H7 (cell line): ENCODE measurements around the gene MYO7B. TPM values are rescaled to one million over a fixed set of nuclear protein-coding genes. Genes with fewer than 3 reads are reported as not detected.

Experiments
- DNase-seq: peaks from one replicate; pipeline ENCODE4 v3.0.0; 2012
- H3K27me3 ChIP-seq: 2 replicates; pipeline ENCODE4 v1.6.0; 2011; ENCODE audit warnings: mild to moderate bottlenecking, low read length; ENCODE audit not compliant: control insufficient read depth, insufficient read depth
- H3K36me3 ChIP-seq: replicated peaks from 2 replicates; pipeline ENCODE4 v1.5.1; 2011; ENCODE audit warnings: low read length; ENCODE audit not compliant: control insufficient read depth, insufficient read depth
- H3K4me3 ChIP-seq: 2 replicates; pipeline ENCODE4 v1.5.1; 2011; ENCODE audit warnings: low read depth, mild to moderate bottlenecking, control low read depth, low read length, moderate library complexity; ENCODE audit not compliant: insufficient read depth
- total RNA-seq: library from RNA; depleted of rRNA; stranded (reverse); fragments of >200 nt; shearing (Covaris generic); gene quantifications from 2 replicates; pipeline ENCODE4 v1.2.3, GENCODE V29; 2014

MYO7B gene
- total RNA-seq, 1 experiment from 2014 or later = not detected

DNA sequence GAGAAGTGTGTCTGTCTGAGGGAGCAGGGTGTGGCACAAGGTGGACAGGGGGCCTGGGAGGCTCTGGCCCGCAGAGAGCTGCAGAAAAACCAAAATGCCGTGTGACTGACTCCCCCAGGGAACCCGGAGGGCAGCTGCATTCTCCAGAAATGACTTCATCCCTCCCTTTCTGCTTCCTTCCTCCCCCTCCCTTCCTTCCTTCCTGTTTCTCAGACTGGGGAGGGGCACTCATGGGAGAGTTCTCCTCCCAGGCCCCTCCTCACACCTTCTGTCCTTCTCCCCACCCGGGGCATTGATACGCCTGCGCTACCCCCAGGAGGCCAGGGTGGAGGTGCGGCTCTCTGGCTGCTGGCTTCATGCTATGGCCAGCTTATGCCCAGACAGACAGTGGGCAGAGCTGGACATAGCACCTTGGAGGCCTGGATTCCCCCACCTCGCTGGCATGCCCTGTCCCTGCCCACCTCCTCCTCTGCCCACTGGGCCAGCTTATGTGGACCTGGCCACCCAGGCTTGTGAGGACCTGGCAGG is 102.3 kb downstream of the MYO7B start:
- DNase-seq = peak; percentile 90
- no peaks in the 10 kb centered on the region for H3K36me3 ChIP-seq
- H3K4me3 ChIP-seq = peak overlapping the region; percentile 28; the same call in 1 of the 2 replicates
- H3K27me3 ChIP-seq = no peaks in the 10 kb centered on the region

DNA sequence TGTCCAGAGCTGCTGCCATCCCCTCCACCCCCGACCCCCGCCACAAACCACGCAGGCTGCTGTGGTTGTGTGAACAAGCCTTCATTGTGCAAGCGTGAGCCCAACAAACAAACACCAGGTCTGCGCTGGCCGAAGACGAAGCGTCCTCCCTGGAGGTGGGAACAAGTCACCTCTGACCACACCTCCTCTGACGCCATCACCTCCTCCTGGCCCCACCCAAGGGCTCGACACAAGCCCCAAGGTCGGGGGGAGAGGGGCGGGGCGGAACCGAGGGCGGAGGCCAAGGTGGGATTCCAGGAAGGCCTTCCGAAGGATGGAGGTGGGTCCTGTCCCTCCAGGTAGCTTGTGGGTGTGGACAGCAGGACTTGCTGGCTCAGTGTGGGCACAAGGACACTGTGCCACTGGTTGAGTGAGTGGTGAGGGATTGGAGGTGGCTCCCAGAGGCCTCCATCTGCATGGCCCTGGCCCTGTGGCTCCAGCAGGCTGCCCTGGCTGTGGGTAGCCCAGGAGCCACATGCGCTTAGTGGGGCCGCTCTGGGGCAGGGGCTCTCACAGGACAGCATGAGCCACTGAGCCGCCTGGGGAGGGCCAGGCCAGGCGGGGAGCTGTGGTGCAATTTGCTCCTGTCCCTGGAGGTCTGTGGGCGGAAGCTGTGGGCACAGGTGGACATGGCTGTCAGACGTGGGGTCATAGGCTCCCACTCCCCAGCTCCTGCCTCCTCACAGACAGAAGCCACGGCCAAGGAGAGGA is 103.1 kb downstream of the MYO7B start:
- peak; percentile 94 for DNase-seq

DNA sequence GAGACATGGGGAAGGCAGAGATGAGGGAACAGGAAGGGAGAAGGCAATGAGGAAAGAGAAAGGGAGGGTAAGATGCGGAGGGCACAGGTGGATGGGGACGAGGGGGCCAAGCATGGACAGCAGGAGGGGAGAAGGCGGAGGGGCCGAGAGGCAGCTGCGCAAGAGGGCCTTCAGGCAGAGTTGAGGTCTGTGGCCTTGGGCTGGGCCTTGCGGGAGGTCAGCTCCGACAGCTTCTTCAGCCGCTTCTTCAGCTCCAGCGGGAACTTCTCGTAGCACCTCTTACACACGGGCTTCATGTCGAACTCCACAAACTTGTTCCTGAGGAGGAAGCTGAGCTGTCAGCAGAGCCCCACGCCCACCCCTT is 103.6 kb downstream of the MYO7B start:
- Histone ChIP-seq H3K27me3 (no peaks in the 10 kb centered on the region), H3K36me3 (no peaks in the 10 kb centered on the region), H3K4me3 (no peak overlapping the region)
- no peak for DNase-seq

More for the DNA sequence above, 103.1 kb downstream of the MYO7B start:
- no peaks in the 10 kb centered on the region for H3K27me3 ChIP-seq
- no peaks in the 10 kb centered on the region for H3K36me3 ChIP-seq
- H3K4me3 ChIP-seq = peak overlapping the region; percentile 28; the same call in 1 of the 2 replicates

DNA sequence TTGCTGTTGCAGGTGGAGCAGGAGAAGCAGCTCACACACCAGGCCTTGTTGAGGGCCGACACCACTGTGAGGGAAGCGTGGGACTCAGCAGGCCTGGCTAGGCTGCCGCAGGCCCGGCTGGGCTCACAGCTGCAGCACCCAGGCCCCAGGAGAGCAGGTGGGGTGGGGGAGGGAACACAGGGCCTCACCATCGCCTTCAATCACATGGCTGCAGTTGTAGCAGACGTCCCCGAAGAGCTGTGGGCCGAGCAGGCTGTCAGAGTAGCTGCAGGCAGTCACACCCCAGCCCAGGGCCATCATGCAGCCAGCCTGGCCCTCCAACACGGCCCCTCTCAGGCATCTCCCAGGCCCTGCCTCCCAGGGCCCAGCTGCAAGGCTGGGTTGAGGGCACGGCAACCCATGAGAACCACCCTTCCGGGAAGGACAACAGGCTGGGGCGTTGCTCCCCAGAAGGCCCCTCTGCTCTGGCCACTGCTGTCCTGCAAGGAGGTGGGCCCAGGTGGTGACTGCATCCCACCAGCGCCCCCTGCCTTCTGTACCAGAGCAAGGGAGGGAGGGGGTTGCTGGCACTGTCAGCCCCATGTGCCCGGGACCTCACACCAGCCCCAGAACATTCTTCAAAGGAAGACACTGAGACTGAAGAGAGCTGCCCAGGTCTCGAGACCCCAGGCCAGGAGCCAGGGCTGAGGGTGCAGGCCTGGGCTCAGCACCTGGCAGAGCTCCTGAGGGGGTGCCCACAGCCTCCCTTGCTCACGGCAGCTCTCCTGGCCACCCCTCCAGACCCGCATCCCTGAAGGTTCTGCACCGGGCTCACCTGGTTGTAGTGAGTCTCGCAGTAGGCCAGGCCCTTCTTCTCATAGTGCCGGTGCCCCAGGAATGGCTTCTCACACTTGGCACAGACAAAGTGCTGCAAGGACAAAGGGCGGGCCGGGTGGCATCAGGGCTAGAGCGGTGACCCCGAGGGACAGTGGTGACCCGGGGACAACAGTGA is 104.9 kb downstream of the MYO7B start:
- Histone ChIP-seq H3K4me3 (no peak overlapping the region), H3K36me3 (no peaks in the 10 kb centered on the region), H3K27me3 (no peaks in the 10 kb centered on the region)
- peak; percentile 93 for DNase-seq

DNA sequence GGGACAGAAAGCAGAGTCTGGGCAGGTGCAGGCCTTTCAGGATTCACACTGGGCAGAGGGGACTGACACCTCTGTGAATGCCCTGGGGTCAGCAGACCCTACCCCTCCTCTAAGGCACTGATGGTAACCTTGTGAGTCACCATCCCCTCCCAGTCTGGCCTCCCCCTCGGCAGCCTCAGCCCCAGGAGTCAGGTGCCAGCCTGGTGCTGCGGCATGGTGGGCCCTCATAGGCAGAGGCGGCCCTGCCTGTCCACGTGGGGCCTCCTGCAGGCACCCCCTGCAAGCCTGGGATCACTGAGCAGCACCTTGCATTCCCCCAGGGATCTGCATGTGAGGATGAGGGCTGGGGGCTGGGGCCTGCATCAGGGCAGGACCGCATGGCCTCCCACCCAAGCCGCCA is 105.7 kb downstream of the MYO7B start:
- DNase-seq = no peak
- no peaks in the 10 kb centered on the region for H3K27me3 ChIP-seq
- no peaks in the 10 kb centered on the region for H3K36me3 ChIP-seq
- H3K4me3 ChIP-seq = no peak overlapping the region

DNA sequence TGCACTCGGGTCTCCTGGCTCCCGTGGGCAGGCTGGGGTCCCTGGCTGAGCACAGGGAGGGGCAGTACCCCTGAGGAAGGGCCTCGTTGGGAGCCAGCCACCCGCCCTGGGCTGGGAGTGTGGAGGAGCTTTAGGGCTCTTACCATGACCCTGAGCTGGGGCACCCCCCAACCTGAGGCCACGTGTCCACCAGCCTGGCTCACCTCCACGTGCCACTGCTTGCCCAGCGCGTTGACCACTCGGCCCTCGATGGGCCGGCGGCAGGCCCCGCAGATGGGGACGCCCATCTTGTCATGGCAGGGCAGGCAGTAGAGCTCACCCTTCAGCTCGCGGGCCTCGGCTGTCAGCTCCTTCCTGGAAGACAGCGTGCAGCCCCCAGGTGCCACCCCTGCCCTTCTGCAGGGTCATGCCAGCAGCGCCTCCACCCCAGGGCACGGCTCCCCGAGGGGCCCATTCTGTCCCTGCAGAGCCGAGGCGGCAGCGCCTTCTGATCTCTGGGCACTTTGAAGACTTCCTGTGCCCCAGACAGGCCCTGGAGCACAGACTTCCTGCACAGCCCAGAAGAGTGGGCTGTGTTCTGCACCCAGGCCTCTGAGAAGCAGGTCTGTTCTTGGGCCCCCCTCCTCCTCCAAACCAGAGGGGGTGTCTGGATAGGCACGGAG is 106.5 kb downstream of the MYO7B start:
- no peaks in the 10 kb centered on the region for H3K27me3 ChIP-seq
- H3K4me3 ChIP-seq = no peak overlapping the region
- H3K36me3 ChIP-seq = no peaks in the 10 kb centered on the region
- DNase-seq = peak; percentile 62

DNA sequence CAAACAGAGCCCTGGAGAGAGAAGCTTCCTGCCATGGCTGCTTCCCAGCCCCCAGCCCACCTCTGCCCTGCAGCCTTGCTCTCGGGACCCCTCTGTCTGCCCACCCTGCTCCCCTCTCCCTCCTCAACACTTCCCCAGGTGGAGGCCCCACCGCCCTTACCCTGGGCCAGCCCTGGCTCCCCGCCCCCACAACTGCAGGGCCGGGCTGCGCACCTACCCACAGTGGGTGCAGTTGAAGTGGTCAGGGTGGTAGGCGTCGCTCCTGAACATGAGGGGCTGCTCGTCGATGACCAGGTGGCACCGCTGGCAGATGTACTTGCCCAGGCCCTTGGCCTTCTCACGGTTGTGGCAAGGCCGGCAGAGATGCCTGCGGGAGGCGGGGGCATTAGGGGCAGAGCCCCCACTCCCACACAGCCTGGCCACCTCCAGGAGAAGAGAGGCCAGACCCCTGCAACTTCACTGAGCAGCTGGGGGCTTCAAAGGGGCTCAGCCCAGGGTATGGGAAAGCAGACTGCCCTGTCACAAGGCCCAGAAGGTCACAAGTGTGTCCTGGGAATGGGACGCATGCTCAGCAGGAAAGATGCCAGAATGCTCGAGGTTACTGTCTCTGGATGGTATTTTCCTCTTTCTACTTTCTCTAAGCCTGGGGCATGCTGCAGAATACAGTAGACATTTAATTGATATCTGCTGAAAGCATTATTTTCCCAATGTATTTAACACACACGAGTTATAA is 107.4 kb downstream of the MYO7B start:
- Histone ChIP-seq H3K27me3 (no peaks in the 10 kb centered on the region), H3K36me3 (no peaks in the 10 kb centered on the region), H3K4me3 (no peak overlapping the region)
- DNase-seq = peak; percentile 66

DNA sequence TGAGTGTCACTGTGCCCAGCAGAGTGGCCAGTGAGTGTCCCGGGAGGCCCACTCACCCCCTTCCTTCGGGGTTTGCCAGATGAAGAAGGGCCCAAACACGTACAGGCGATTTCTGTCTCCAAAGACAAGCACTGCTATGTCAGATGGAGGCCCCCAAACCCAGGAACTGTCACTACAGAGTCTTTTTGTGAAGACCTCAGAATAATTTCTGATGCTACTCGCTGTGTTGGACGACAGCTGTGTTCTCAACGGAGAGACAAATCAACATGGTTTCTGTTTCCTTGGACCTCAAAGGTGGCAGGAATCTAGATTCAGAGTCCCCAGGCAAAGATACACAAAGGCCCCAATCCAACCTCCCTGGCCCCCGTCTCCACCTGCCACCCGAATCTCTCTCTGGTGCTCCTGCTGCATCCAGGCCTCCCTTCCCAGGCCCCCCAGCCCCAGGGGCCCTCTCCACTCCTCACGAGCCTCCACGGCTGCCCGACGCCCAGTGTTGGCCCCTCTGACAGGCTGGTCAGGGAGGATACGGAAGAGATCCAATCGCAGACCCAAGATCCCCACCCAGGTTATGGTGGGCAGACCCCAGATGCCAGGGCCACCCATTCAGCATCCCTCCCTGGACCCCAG is 108.1 kb downstream of the MYO7B start:
- DNase-seq = no peak
- H3K27me3 ChIP-seq = no peaks in the 10 kb centered on the region

DNA sequence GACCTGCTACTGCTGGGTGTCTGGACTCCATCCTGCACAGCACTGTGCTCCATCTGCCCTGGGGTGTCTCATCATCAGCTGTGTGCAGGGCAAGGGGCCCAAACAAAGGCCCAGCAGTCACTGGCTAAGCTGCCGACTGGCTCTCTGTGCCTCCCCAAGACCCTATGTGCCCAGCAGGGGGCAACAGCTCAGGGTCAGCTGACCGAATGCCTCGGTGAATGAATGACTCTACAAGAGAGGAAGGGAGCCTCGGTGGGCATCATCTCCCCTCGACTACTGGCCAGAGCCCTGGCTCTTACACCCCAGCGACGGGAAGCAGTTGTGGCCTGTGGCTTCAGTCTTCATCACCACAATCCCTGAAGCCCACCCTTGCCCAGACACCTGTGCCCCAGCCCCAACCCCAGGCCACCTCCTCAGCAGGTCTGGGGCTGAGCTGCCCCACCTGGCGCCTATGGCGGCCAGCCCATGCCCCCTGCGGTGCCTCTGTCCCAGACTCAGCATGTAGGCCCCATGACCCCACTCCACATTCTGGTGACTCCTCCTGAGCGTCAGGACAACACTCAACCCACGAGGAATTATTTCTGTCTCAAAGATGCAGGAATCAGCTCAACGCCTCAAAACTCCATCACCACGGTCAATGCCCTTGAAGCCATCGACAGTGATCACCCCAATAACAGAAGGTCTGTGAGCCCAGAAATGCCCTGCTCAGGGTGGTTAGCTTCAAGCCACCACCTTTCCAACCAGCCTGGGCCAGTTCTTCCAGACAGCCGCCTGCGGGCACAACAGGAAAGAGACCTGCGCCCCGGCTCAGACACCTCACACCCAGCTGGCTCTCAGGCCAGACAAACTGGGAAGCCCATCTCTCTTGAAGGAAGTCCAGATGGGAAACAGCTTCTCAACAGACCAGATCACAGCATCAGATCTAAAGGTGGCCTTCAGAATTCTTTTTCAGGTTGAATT is 108.9 kb downstream of the MYO7B start:
- H3K27me3 ChIP-seq = no peaks in the 10 kb centered on the region
- H3K36me3 ChIP-seq = no peaks in the 10 kb centered on the region
- peak; percentile 72 for DNase-seq
- no peak overlapping the region for H3K4me3 ChIP-seq

More for the DNA sequence above, 108.1 kb downstream of the MYO7B start:
- Histone ChIP-seq H3K4me3 (no peak overlapping the region), H3K36me3 (no peaks in the 10 kb centered on the region)

DNA sequence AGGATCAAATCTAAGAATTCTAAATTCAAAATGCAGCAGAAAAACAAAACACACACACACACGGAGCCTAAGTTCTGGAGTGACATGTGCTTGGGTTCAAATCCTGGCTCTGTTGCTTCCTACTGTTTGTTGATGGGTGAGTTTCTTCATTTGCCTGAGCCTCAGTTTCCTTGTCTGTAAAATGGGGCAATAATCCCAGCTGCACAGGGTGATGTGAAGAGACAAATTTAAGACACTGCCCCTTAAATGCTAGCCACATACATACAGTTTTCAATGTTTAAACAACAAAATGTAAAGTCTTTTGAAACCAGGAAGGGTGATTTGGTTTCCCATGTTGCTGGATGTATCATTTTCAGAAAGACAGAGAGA is 109.5 kb downstream of the MYO7B start:
- Histone ChIP-seq H3K36me3 (no peaks in the 10 kb centered on the region), H3K4me3 (no peak overlapping the region), H3K27me3 (no peaks in the 10 kb centered on the region)
- no peak for DNase-seq

DNA sequence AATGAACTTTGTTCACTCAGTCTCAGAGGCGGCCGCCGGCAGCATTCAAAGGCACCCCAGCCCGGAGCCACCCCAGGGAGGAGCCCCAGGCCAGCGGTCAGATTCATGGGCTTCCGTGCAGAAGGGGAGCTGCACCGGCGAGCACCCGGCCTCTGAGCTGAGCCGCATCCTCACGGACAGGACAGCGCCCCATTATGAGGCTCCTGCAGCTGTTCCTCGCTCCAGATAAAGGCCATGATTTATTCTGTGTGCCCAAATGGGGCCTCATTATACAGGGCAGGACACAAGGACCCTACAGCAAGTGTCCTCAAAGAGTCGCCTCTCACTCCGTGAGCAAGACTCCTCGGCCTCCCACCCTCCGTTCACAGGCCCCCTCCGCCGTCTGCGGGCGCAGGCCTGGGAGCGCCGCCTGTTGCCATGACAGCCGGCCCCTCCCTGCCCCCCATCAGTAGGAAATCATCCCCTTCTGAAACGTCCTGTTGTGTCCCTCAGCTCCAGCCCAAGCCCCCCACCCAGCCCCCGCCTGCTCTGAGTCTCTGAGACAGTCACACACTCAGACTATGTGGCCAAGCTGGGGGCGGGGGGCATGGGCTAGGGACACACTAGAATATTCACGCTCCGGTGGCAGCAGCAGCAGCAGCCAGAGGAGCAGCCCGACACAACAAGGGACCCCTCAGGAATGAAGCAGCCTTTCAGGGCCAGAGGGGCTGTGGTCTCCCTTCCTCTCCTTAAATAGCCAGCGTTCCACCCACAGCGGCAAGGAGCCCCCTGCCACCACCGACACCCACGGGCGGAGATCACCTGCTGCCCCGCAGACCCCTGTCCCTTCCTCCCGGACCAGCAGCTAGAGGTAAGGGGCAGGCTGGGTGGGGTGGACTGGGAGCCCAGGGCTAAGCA is 110.2 kb downstream of the MYO7B start, which contains the start of gene GPR17:
Gene GPR17, plus strand, starts transcription at position 759 of the 897 bp plus-strand sequence. CDS start 4,583 bp downstream, outside the sequence.
- no peaks in the 10 kb centered on the region for H3K36me3 ChIP-seq
- H3K4me3 ChIP-seq = no peak within 1 kb of the TSS
- no peak for DNase-seq
- no peaks in the 10 kb centered on the region for H3K27me3 ChIP-seq
